WTC11 (cell line): ENCODE measurements around the gene SBNO1. TPM values are rescaled to one million over a fixed set of nuclear protein-coding genes. Genes with fewer than 3 reads are reported as not detected.

Source experiments
- ATAC-seq: fragments of 200-7000 bp; cut with Tn5 transposase; 2 replicates; pipeline ENCODE4 v1.10.0; 2021; ENCODE audit warnings: mild to moderate bottlenecking, moderate library complexity
- CTCF ChIA-PET: fragments of 300-600 bp; sonication (Branson Sonifier 250); formaldehyde crosslinking; loops from one replicate; lab custom pipeline; 2021; ENCODE audit warnings: antibody characterized with exemption; lab: Charles Lee
- POLR2A ChIA-PET: fragments of 350-600 bp; sonication (Branson Sonifier 250); formaldehyde crosslinking; loops from one replicate; lab custom pipeline; 2021; ENCODE audit warnings: antibody characterized with exemption; lab: Charles Lee
- DNase-seq: peaks from one replicate; pipeline ENCODE4 v3.0.0; 2021; ENCODE audit warnings: low spot score
- H3K27ac Mint-ChIP-seq: 2 replicates; pipeline ENCODE4 v1.8.0; 2021; ENCODE audit warnings: mixed read lengths
- H3K27me3 Mint-ChIP-seq: 2 replicates; pipeline ENCODE4 v1.8.0; 2021; ENCODE audit warnings: low read depth, mild to moderate bottlenecking, moderate library complexity, mixed read lengths
- H3K36me3 Mint-ChIP-seq: 2 replicates; pipeline ENCODE4 v1.8.0; 2021; ENCODE audit warnings: mixed read lengths
- H3K4me1 Mint-ChIP-seq: 2 replicates; pipeline ENCODE4 v1.8.0; 2022; ENCODE audit warnings: mixed read lengths
- H3K4me3 Mint-ChIP-seq: 2 replicates; pipeline ENCODE4 v1.8.0; 2021; ENCODE audit warnings: mild to moderate bottlenecking, moderate library complexity, mixed read lengths
- H3K9me3 Mint-ChIP-seq: 2 replicates; pipeline ENCODE4 v1.8.0; 2021; ENCODE audit warnings: mixed read lengths
- ATF2 ChIP-seq: sonication (generic); formaldehyde crosslinking; IDR thresholded peaks from 2 replicates; pipeline ENCODE4 v1.8.1; 2022; ENCODE audit warnings: low read depth, missing genetic modification reagents, borderline replicate concordance
- GRHL2 ChIP-seq: fragments of 250-450 bp; sonication (Bioruptor Pico); IDR thresholded peaks from 2 replicates; pipeline ENCODE4 v1.8.0; 2022; ENCODE audit warnings: mild to moderate bottlenecking, moderate library complexity; ENCODE audit not compliant: insufficient replicate concordance, severe bottlenecking
- NR1H2 ChIP-seq: sonication (generic); formaldehyde crosslinking; IDR thresholded peaks from 2 replicates; pipeline ENCODE4 v1.9.0; 2021; ENCODE audit warnings: mild to moderate bottlenecking, moderate library complexity, missing genetic modification reagents
- NR2C2 ChIP-seq: sonication (generic); formaldehyde crosslinking; IDR thresholded peaks from 2 replicates; pipeline ENCODE4 v1.8.0; 2022; ENCODE audit warnings: mild to moderate bottlenecking, missing genetic modification reagents
- PRDM15 ChIP-seq: sonication (generic); formaldehyde crosslinking; IDR thresholded peaks from 2 replicates; pipeline ENCODE4 v1.8.0; 2022; ENCODE audit warnings: missing genetic modification reagents
- ZNF396 ChIP-seq: fragments of 250-450 bp; sonication (Bioruptor Pico); IDR thresholded peaks from 2 replicates; pipeline ENCODE4 v1.8.0; 2021; ENCODE audit warnings: mild to moderate bottlenecking, moderate library complexity, borderline replicate concordance
- ZNF423 ChIP-seq: fragments of 250-450 bp; sonication (Bioruptor Pico); IDR thresholded peaks from 2 replicates; pipeline ENCODE4 v2.1.2; 2022; ENCODE audit warnings: mild to moderate bottlenecking, moderate library complexity
- total RNA-seq: library from RNA; stranded (reverse); gene quantifications from 3 replicates; pipeline ENCODE4 v1.2.3, GENCODE V29; 2021
- TF ChIP-seq, protein P1 (sequence below): sonication (generic); formaldehyde crosslinking; IDR thresholded peaks from 2 replicates; pipeline ENCODE4 v1.8.0; 2023; ENCODE audit warnings: missing genetic modification reagents, mild to moderate bottlenecking, borderline replicate concordance
- TF ChIP-seq, protein P2 (sequence below): sonication (generic); formaldehyde crosslinking; IDR thresholded peaks from 2 replicates; pipeline ENCODE4 v1.8.0; 2022; ENCODE audit warnings: mild to moderate bottlenecking, missing genetic modification reagents
- TF ChIP-seq, protein P3 (sequence below): sonication (generic); formaldehyde crosslinking; IDR thresholded peaks from 2 replicates; pipeline ENCODE4 v1.8.1; 2023; ENCODE audit warnings: mild to moderate bottlenecking, missing genetic modification reagents, borderline replicate concordance

Gene SBNO1
- total RNA-seq, 1 experiment from 2014 or later: 52.2 TPM

- H3K27ac Mint-ChIP-seq: peak overlapping the region; percentile 90
- H3K9me3 Mint-ChIP-seq: no peaks in the 10 kb centered on the region
- peaks cover 40% of the 10 kb centered on the region for H3K4me1 Mint-ChIP-seq
- H3K4me3 Mint-ChIP-seq: peak overlapping the region; percentile 62
- ChIA-PET POLR2A (interaction anchor here (1.3 to 2.7 kb wide), 3 partner anchors 36 to 315 kb away, joined by 5 to 15 read pairs (median 7); partner anchors contain the start of genes MPHOSPH9, MTRFR and TMED2), CTCF (interaction anchor here (0.5 to 2.6 kb wide), 10 partner anchors 31 to 596 kb away, joined by 3 to 15 read pairs (median 4); partner anchors contain the start of genes MPHOSPH9 and MTRFR)
- ATAC-seq (no peak), DNase-seq (no peak)
- TF ChIP-seq NR1H2 (CRISPR knock-in tag) (no peak), GRHL2 (CRISPR knock-in tag) (no peak), ZNF423 (no peak), ATF2 (CRISPR knock-in tag) (no peak), ZNF396 (no peak), NR2C2 (CRISPR knock-in tag) (no peak), PRDM15 (CRISPR knock-in tag) (no peak)
- TF ChIP-seq, protein P1, sequence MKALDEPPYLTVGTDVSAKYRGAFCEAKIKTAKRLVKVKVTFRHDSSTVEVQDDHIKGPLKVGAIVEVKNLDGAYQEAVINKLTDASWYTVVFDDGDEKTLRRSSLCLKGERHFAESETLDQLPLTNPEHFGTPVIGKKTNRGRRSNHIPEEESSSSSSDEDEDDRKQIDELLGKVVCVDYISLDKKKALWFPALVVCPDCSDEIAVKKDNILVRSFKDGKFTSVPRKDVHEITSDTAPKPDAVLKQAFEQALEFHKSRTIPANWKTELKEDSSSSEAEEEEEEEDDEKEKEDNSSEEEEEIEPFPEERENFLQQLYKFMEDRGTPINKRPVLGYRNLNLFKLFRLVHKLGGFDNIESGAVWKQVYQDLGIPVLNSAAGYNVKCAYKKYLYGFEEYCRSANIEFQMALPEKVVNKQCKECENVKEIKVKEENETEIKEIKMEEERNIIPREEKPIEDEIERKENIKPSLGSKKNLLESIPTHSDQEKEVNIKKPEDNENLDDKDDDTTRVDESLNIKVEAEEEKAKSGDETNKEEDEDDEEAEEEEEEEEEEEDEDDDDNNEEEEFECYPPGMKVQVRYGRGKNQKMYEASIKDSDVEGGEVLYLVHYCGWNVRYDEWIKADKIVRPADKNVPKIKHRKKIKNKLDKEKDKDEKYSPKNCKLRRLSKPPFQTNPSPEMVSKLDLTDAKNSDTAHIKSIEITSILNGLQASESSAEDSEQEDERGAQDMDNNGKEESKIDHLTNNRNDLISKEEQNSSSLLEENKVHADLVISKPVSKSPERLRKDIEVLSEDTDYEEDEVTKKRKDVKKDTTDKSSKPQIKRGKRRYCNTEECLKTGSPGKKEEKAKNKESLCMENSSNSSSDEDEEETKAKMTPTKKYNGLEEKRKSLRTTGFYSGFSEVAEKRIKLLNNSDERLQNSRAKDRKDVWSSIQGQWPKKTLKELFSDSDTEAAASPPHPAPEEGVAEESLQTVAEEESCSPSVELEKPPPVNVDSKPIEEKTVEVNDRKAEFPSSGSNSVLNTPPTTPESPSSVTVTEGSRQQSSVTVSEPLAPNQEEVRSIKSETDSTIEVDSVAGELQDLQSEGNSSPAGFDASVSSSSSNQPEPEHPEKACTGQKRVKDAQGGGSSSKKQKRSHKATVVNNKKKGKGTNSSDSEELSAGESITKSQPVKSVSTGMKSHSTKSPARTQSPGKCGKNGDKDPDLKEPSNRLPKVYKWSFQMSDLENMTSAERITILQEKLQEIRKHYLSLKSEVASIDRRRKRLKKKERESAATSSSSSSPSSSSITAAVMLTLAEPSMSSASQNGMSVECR: no peak
- TF ChIP-seq, protein P2, sequence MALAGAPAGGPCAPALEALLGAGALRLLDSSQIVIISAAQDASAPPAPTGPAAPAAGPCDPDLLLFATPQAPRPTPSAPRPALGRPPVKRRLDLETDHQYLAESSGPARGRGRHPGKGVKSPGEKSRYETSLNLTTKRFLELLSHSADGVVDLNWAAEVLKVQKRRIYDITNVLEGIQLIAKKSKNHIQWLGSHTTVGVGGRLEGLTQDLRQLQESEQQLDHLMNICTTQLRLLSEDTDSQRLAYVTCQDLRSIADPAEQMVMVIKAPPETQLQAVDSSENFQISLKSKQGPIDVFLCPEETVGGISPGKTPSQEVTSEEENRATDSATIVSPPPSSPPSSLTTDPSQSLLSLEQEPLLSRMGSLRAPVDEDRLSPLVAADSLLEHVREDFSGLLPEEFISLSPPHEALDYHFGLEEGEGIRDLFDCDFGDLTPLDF (CRISPR knock-in tag): no peak
- TF ChIP-seq, protein P3, sequence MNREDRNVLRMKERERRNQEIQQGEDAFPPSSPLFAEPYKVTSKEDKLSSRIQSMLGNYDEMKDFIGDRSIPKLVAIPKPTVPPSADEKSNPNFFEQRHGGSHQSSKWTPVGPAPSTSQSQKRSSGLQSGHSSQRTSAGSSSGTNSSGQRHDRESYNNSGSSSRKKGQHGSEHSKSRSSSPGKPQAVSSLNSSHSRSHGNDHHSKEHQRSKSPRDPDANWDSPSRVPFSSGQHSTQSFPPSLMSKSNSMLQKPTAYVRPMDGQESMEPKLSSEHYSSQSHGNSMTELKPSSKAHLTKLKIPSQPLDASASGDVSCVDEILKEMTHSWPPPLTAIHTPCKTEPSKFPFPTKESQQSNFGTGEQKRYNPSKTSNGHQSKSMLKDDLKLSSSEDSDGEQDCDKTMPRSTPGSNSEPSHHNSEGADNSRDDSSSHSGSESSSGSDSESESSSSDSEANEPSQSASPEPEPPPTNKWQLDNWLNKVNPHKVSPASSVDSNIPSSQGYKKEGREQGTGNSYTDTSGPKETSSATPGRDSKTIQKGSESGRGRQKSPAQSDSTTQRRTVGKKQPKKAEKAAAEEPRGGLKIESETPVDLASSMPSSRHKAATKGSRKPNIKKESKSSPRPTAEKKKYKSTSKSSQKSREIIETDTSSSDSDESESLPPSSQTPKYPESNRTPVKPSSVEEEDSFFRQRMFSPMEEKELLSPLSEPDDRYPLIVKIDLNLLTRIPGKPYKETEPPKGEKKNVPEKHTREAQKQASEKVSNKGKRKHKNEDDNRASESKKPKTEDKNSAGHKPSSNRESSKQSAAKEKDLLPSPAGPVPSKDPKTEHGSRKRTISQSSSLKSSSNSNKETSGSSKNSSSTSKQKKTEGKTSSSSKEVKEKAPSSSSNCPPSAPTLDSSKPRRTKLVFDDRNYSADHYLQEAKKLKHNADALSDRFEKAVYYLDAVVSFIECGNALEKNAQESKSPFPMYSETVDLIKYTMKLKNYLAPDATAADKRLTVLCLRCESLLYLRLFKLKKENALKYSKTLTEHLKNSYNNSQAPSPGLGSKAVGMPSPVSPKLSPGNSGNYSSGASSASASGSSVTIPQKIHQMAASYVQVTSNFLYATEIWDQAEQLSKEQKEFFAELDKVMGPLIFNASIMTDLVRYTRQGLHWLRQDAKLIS: no peak
- peaks cover 15% of the 10 kb centered on the region for H3K36me3 Mint-ChIP-seq
- H3K27me3 Mint-ChIP-seq: no peaks in the 10 kb centered on the region
Observed at GRCh38 chr12:123268850-123269249, 95.8 kb downstream of the SBNO1 start.
